Cardiac ventricle fibroblast (primary cell): ENCODE measurements around the gene ST8SIA3. TPM values are rescaled to one million over a fixed set of nuclear protein-coding genes. Genes with fewer than 3 reads are reported as not detected.

ENCODE experiments used
- total RNA-seq: library from RNA; depleted of rRNA; stranded (reverse); fragments of >200 nt; gene quantifications from 2 replicates; pipeline ENCODE4 v1.2.3, GENCODE V29; 2015

Gene ST8SIA3, protein sequence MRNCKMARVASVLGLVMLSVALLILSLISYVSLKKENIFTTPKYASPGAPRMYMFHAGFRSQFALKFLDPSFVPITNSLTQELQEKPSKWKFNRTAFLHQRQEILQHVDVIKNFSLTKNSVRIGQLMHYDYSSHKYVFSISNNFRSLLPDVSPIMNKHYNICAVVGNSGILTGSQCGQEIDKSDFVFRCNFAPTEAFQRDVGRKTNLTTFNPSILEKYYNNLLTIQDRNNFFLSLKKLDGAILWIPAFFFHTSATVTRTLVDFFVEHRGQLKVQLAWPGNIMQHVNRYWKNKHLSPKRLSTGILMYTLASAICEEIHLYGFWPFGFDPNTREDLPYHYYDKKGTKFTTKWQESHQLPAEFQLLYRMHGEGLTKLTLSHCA
- not detected in 2 replicates for total RNA-seq

DNA sequence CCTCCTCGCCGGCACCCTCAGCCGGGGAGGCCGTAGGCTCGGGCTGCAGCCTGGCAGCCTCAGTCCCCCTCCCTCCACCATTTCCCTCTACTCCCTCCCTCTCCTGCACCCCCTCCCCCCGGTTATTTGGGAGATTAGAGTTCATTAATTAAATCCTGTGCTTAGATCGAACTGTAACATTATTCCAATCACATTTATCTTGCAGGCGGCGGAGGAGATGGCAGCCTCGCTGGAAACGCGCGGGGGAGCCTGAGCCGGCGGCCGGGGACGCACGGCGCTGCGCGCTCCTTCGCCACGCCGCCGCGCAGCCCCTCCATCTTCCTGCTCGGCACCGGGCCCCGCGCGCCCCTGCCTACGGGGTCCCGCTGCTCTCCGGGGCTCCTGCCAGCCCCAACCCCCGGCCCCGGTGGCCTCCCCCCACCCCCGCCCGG lies at the start of gene ST8SIA3:
Gene ST8SIA3 (plus strand): TSS at position 287 of the 431 bp plus-strand sequence. CDS start 290 bp downstream, outside the sequence.

Other genes with a start within 250 kb of the ST8SIA3 start
- not detected in 2 replicates for gene BOD1L2, start 205.5 kb upstream of the ST8SIA3 start, total RNA-seq
- under 0.01 TPM in 1 of 2 replicates, not detected in the other for gene ONECUT2, start 82.8 kb downstream of the ST8SIA3 start, total RNA-seq
- 53.4 and 82.1 TPM in 2 replicates for gene FECH, start 234.1 kb downstream of the ST8SIA3 start, total RNA-seq